ENCODE measurements around the gene CATSPERE.

DNA sequence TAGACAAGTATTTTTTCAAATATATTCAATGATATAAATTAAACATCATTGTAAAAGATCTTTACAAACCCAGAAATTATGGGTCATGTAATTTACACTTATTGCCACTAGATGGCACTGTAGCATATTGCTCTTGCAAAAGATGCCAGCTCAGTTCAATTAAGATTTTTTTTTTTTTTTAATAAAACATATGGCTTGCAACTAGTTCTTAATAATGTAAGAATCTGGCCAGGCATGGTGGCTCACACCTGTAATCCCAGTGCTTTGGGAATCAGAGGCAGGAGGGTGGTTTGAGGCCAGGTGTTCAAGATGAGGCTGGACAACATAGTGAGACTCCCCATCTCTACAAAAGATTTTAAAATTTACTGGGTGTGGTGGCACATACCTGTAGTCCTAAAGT lies 142.4 kb downstream of the CATSPERE start:
- no peak for TF ChIP-seq ZNF70 (CRISPR knock-in tag; IDR thresholded peaks at IDR 0.05)
- no peak for TF ChIP-seq ARNTL (CRISPR knock-in tag; IDR thresholded peaks at IDR 0.05; ENCODE audit: borderline replicate concordance, low read depth)
- no peak for TF ChIP-seq PATZ1 (CRISPR knock-in tag; IDR thresholded peaks at IDR 0.05; ENCODE audit: borderline replicate concordance)

Measured in SK-N-SH treated with all-trans-retinoic acid at 6 μM for 48 hours (cell line).